Ascending aorta (tissue), 2 donors: Measurements from ENCODE around the gene TP53AIP1. TPM values are rescaled to one million over a fixed set of nuclear protein-coding genes. Genes with fewer than 3 reads are reported as not detected.

Experiments used
- DNase-seq, 2 donors: peaks; one replicate each; pipeline ENCODE4 v3.0.0-alpha.2; 2019; ENCODE audit warnings: low spot score in 2 of 2
- H3K27ac ChIP-seq, 2 donors: fragments of 200-600 bp; sonication (generic); one replicate each; pipeline ENCODE4 v1.5.1; 2016 to 2017; ENCODE audit warnings: mild to moderate bottlenecking in 1 of 2
- H3K27me3 ChIP-seq: fragments of 200-600 bp; sonication (generic); one replicate; pipeline ENCODE4 v1.5.1; 2017
- H3K36me3 ChIP-seq, 2 donors: fragments of 200-600 bp; sonication (generic); one replicate each; pipeline ENCODE4 v1.5.1; 2016
- H3K4me1 ChIP-seq, 2 donors: fragments of 200-600 bp; sonication (generic); one replicate each; pipeline ENCODE4 v1.5.1; 2016 to 2017; ENCODE audit warnings: mild to moderate bottlenecking in 1 of 2
- H3K4me3 ChIP-seq, 2 donors: fragments of 200-600 bp; sonication (generic); one replicate each; pipeline ENCODE4 v1.5.1; 2016 to 2017; ENCODE audit warnings: mild to moderate bottlenecking in 1 of 2
- H3K9me3 ChIP-seq, 2 donors: fragments of 200-600 bp; sonication (generic); one replicate each; pipeline ENCODE4 v1.5.1; 2016
- CTCF ChIP-seq, 3 experiments: fragments of 200-600 bp in 2 of 3; fragments of 450-650 bp in 1 of 3; sonication (generic) in 2 of 3; IDR thresholded peaks; one replicate each; pipeline ENCODE4 v1.5.1; 2016 to 2019; ENCODE audit warnings: antibody characterized with exemption in 3 of 3, mild to moderate bottlenecking in 1 of 3, moderate library complexity in 1 of 3
- intact Hi-C: fragments of 100-400 bp; cut with DNase I; formaldehyde crosslinking; loops from one replicate; pipeline ENCODE4 v1.15.1; 2023
- total RNA-seq: library from RNA; depleted of rRNA; stranded (reverse); fragments of >200 nt; gene quantifications from one replicate; pipeline ENCODE4 v1.1.0, GENCODE V29; 2016

TP53AIP1 gene
- total RNA-seq, 1 donor from 2014 or later, result not detected

GRCh38 chr11:128901653-128902514 is 40.8 kb downstream of the TP53AIP1 start:
- no peak for TF ChIP-seq CTCF (IDR thresholded peaks at IDR 0.05)
- Histone ChIP-seq H3K9me3 (no peaks in the 10 kb centered on the region), H3K4me3 (no peak overlapping the region), H3K27me3 (no peaks in the 10 kb centered on the region), H3K36me3 (no peaks in the 10 kb centered on the region), H3K4me1 (peaks cover 0 to 8% of the 10 kb centered on the region in 2 donors), H3K27ac (no peak overlapping the region)
- intact Hi-C loops, result loop anchor here (10.0 kb wide), 1 partner anchor 373 kb away; no protein-coding TSS in a partner anchor
- DNase-seq, result no peak

DNA sequence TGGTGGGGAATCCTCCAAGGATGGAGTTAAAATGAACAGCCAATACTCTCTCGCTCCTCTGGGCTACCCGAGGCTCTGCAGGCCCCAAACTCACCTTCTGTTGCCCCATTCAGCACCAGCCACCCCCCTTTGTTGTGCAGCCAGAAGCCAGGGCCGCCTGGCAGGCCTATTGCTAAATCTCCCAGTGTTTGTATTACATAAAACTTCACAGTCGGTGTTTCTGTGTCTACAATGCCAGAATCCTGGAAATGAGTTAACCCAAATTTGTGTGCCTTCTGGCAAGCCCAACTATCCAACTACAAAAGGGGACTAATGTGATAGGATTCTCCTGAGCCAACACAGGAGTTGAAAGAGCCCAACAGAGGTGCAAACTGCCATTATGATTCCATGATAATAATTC is 42.2 kb downstream of the TP53AIP1 start:
- no peak overlapping the region for H3K27ac ChIP-seq
- no peaks in the 10 kb centered on the region for H3K36me3 ChIP-seq
- no peak for DNase-seq
- no peak for TF ChIP-seq CTCF (IDR thresholded peaks at IDR 0.05)
- no peaks in the 10 kb centered on the region for H3K9me3 ChIP-seq
- no peak overlapping the region for H3K4me3 ChIP-seq
- no peaks in the 10 kb centered on the region for H3K27me3 ChIP-seq
- H3K4me1 ChIP-seq, result peaks cover 0 to 8% of the 10 kb centered on the region in 2 donors
- intact Hi-C loops, result loop anchor here (10.0 kb wide), 1 partner anchor 374 kb away; no protein-coding TSS in a partner anchor

DNA sequence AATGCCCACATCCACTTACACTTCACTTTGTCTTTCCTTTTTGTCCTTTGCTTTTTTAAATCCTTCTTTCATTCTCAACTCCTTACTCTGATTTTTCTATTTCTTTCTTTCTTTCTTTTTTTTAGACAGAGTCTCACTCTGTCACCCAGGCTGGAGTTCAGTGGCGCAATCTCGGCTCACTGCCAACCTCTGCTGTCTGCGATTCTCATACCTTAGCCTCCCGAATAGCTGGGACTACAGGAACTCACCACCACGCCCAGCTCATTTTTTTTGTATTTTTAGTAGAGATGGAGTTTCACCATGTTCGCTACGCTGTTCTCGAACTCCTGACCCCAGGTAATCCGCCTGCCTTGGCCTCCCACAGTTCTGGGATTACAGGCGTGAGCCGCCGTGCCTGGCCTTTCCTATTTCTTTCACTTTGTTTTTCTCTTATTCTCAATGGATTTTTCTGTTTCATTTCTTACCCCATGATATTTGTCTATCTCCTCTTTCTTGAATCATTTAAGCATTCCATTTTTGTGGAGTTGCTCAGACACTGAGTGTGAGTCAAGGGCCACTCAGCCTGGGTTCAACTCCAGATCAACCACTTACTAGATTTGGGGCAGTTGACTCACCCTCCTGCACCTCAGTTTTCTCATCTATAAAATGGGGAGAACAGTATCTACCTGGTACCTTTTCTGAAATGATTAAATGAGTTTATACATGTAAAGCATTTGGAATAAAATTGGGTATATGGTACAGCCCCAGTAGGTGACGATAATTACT is 43.9 kb downstream of the TP53AIP1 start:
- H3K9me3 ChIP-seq, result no peaks in the 10 kb centered on the region
- no peaks in the 10 kb centered on the region for H3K27me3 ChIP-seq
- H3K36me3 ChIP-seq, result no peaks in the 10 kb centered on the region
- intact Hi-C loops, result loop anchor here (10.0 kb wide), 2 partner anchors 246 to 374 kb away; no protein-coding TSS in a partner anchor
- no peak overlapping the region for H3K4me3 ChIP-seq
- DNase-seq, result no peak
- H3K27ac ChIP-seq, result no peak overlapping the region
- H3K4me1 ChIP-seq, result peaks cover 3 to 8% of the 10 kb centered on the region in 2 donors
- no peak for TF ChIP-seq CTCF (IDR thresholded peaks at IDR 0.05)

DNA sequence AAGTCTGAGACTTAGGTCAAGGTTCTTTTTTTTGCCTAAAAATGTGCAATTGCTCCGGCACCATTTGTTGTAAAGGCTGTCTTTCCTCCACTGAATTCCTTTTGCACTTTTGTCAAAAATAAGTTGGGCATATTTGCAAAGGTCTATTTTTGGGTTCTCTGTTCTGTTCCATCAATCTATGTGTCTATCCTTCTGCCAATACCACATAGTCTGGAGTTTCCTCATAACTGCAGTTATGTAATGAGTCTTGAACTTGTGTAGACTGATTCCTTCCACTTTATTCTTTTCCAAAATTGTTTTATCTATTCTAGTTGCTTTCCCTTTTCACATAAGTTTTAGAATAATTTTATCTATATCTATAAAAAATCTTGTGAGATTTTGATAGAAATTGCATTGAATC is 44.8 kb downstream of the TP53AIP1 start:
- no peak for DNase-seq
- H3K9me3 ChIP-seq, result no peaks in the 10 kb centered on the region
- H3K4me1 ChIP-seq, result peaks cover 3 to 8% of the 10 kb centered on the region in 2 donors
- no peak for TF ChIP-seq CTCF (IDR thresholded peaks at IDR 0.05)
- intact Hi-C loops, result loop anchor here (10.0 kb wide), 2 partner anchors 247 to 373 kb away; no protein-coding TSS in a partner anchor
- H3K27me3 ChIP-seq, result no peaks in the 10 kb centered on the region
- H3K4me3 ChIP-seq, result no peak overlapping the region
- no peaks in the 10 kb centered on the region for H3K36me3 ChIP-seq
- H3K27ac ChIP-seq, result no peak overlapping the region

- DNase-seq, result no peak
- H3K4me1 ChIP-seq, result peaks cover 3 to 12% of the 10 kb centered on the region in 2 donors
- H3K27me3 ChIP-seq, result no peaks in the 10 kb centered on the region
- no peaks in the 10 kb centered on the region for H3K36me3 ChIP-seq
- intact Hi-C loops, result loop anchor here (10.0 kb wide), 2 partner anchors 248 to 372 kb away; no protein-coding TSS in a partner anchor
- H3K9me3 ChIP-seq, result no peaks in the 10 kb centered on the region
- no peak for TF ChIP-seq CTCF (IDR thresholded peaks at IDR 0.05)
- peak overlapping the region in 1 of 2 donors; percentile 2 for H3K27ac ChIP-seq
- no peak overlapping the region for H3K4me3 ChIP-seq
Measured at GRCh38 chr11:128896356-128896755, 46.3 kb downstream of the TP53AIP1 start.
